Cardiac muscle cell (in vitro differentiated cells and primary cell): ENCODE data around the gene KNCN. TPM values are rescaled to one million over a fixed set of nuclear protein-coding genes. Genes with fewer than 3 reads are reported as not detected.

Source experiments
- DNase-seq, 2 donors: peaks; one replicate each; pipeline versions ENCODE4 v3.0.0 to v3.0.0-alpha.2; 2010 to 2017; ENCODE audit warnings: low read depth in 1 of 2, low spot score in 1 of 2
- H3K27ac ChIP-seq: fragments of 200-600 bp; sonication (generic); 2 replicates; pipeline ENCODE4 v1.5.1; 2016
- H3K27me3 ChIP-seq: fragments of 200-600 bp; sonication (generic); 2 replicates; pipeline ENCODE4 v1.6.0; 2016; ENCODE audit warnings: control low read depth
- H3K36me3 ChIP-seq: fragments of 200-600 bp; sonication (generic); 2 replicates; pipeline ENCODE4 v1.5.1; 2016; ENCODE audit warnings: control low read depth
- H3K4me1 ChIP-seq: fragments of 200-600 bp; sonication (generic); 2 replicates; pipeline ENCODE4 v1.8.1; 2017; ENCODE audit warnings: low read depth, mild to moderate bottlenecking, mixed run types
- H3K4me3 ChIP-seq: fragments of 200-600 bp; sonication (generic); 2 replicates; pipeline ENCODE4 v1.5.1; 2016; ENCODE audit warnings: mild to moderate bottlenecking
- H3K9me3 ChIP-seq: fragments of 200-600 bp; sonication (generic); 2 replicates; pipeline ENCODE4 v1.5.1; 2017; ENCODE audit warnings: low read depth, mild to moderate bottlenecking, control low read depth
- CTCF ChIP-seq: IDR thresholded peaks from 2 replicates; pipeline ENCODE4 v1.5.1; 2012; ENCODE audit warnings: low read depth, mild to moderate bottlenecking, low read length
- polyA plus RNA-seq: library from polyadenylated mRNA; unstranded; fragments of >200 nt; fragmentation: Nextera tagmentation; extraction: Ambion mirVana; gene quantifications from 2 replicates; pipeline ENCODE4 v1.2.1, GENCODE V29; 2016
- total RNA-seq: library from RNA; depleted of rRNA; stranded (reverse); fragments of >200 nt; gene quantifications from 2 replicates; pipeline ENCODE4 v1.2.3, GENCODE V29; 2016

The KNCN gene
- total and polyA plus RNA-seq, 2 experiments from 2014 or later: not detected

DNA sequence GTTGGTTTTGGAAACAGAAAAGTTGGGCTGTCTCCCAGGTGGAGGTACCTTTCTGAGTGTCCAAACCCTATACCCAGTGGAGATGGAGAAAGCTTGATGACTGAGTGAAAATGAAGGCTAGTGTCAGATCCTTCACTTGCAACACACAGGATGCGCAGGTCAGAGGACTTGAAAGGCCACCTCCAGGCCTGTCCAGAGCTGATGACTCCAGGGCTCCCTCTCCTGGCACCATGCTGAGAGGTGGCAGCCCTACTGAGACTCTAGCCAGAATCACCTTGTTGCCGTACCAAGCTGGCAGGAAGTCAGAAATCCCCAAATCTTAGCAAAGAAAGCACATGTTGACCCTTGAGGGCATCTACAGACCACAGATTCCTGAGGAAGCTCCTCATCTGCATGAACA, 16.4 kb downstream of the KNCN start:
- peak; percentile 49 for TF ChIP-seq CTCF
- DNase-seq: peak; percentile 18 to 51
- peaks cover 54% of the 10 kb centered on the region for H3K27me3 ChIP-seq

DNA sequence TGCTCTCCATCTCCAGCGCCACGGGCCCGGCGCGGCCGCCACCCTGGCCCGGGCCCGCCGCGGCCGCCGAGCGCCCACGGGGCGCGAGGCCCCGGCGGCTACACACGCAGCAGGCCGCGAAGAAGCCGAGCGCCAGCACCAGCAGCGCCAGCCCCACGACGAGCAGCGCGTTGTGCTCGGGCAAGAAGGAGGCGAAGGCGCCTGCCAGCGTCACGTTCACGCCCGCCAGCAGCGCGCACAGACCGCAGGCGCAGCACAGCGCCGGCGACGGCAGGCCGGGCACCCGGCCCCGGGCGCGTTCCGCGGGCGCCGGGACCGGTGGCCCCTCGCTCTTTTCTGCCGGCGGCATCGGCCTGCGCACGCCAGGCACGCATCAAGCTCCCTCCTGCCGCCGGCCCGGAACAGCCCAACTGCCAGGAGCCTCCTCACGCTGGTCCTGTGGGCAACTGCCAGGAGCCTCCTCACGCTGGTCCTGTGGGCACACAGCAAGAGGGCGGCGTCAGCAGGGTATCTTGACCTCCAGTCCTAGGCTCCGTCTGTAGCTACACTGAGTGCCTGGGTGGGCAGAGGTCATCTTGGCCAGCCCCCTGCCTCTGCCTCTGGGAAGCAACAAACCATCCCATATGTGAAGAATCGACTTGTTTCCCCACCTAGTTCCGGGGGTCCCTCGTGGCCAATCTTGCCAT, 18.1 kb downstream of the KNCN start:
- Histone ChIP-seq H3K9me3 (no peaks in the 10 kb centered on the region), H3K4me3 (peak overlapping the region; percentile 24), H3K4me1 (no peaks in the 10 kb centered on the region), H3K27ac (no peak overlapping the region), H3K27me3 (peaks cover 57% of the 10 kb centered on the region), H3K36me3 (no peaks in the 10 kb centered on the region)
- TF ChIP-seq CTCF: no peak
- DNase-seq: peak; percentile 56 to 62

More for the DNA sequence above, 16.4 kb downstream of the KNCN start:
- Histone ChIP-seq H3K27ac (no peak overlapping the region), H3K36me3 (no peaks in the 10 kb centered on the region), H3K9me3 (no peaks in the 10 kb centered on the region), H3K4me1 (no peaks in the 10 kb centered on the region), H3K4me3 (no peak overlapping the region)

GRCh38 chr1:46532498-46533178, 18.8 kb downstream of the KNCN start:
- Histone ChIP-seq H3K9me3 (no peaks in the 10 kb centered on the region), H3K4me3 (peak overlapping the region; percentile 24), H3K27ac (no peak overlapping the region), H3K36me3 (no peaks in the 10 kb centered on the region), H3K27me3 (peaks cover 60% of the 10 kb centered on the region), H3K4me1 (no peaks in the 10 kb centered on the region)
- TF ChIP-seq CTCF: peak; percentile 80
- DNase-seq: peak; percentile 72 to 77

DNA sequence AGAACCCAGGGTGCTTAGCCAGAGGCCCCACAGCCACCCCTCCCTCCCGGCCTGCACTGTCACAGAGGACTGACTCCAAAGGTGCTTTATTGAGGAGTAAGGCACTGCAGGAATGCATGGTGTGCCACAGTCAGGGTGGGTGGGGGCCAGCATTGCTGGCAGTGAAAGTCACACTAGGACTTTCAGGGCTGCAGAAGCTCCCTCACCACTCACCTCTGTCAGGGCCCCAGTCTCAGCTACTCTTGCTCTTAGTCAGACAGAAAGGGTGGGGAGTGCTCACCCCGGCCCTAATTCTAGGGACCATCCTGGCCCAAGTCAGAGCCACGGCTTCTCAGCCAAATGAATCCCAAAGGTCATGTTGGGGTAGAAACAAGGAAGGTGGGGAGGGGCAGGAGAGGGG, 19.4 kb downstream of the KNCN start:
- H3K9me3 ChIP-seq: no peaks in the 10 kb centered on the region
- TF ChIP-seq CTCF: no peak
- no peaks in the 10 kb centered on the region for H3K36me3 ChIP-seq
- peaks cover 65% of the 10 kb centered on the region for H3K27me3 ChIP-seq
- DNase-seq: no peak
- no peak overlapping the region for H3K4me3 ChIP-seq
- H3K4me1 ChIP-seq: no peaks in the 10 kb centered on the region
- H3K27ac ChIP-seq: no peak overlapping the region

DNA sequence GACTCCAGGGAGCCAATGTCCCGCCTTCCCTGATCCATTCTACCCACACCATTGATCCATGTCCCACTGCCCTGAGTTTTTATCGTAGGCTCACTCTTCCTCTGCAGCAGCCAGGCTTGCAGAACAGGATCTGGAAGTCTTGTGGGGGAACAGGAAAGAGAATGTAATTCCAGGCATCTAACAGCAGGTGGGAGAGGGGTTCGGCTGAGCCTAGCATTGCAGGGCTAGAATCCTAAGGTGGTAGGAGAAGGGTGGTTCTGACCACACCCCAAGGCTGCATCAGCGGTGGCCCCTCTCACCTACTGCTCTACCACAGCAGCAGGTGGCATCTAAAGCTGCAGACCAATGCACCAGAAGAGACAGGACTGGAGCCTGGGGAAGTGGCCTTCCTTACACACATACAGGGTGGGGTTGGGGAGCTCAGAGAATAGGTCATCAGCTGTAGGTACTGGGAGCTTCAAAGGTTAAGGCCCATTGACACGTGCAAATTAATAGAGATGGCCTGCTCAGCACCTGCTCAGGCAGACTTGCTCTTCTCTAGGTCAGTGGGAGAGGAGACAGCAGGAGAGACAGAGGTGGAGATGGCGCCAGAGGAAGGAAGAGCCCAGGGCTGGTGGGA, 20.5 kb downstream of the KNCN start:
- no peaks in the 10 kb centered on the region for H3K4me1 ChIP-seq
- H3K27me3 ChIP-seq: peaks cover 77% of the 10 kb centered on the region
- DNase-seq: peak in 1 of 2 donors; percentile 28
- H3K36me3 ChIP-seq: no peaks in the 10 kb centered on the region
- H3K4me3 ChIP-seq: no peak overlapping the region
- no peaks in the 10 kb centered on the region for H3K9me3 ChIP-seq
- peak; percentile 24 for TF ChIP-seq CTCF
- no peak overlapping the region for H3K27ac ChIP-seq
